WTC11 (cell line): ENCODE results near the gene CGREF1. TPM values are rescaled to one million over a fixed set of nuclear protein-coding genes. Genes with fewer than 3 reads are reported as not detected.

Experiments used
- ATAC-seq: fragments of 200-7000 bp; cut with Tn5 transposase; 2 replicates; pipeline ENCODE4 v1.10.0; 2021; ENCODE audit warnings: mild to moderate bottlenecking, moderate library complexity
- CTCF ChIA-PET: fragments of 300-600 bp; sonication (Branson Sonifier 250); formaldehyde crosslinking; loops from one replicate; lab custom pipeline; 2021; ENCODE audit warnings: antibody characterized with exemption; lab: Charles Lee
- POLR2A ChIA-PET: fragments of 350-600 bp; sonication (Branson Sonifier 250); formaldehyde crosslinking; loops from one replicate; lab custom pipeline; 2021; ENCODE audit warnings: antibody characterized with exemption; lab: Charles Lee
- DNase-seq: peaks from one replicate; pipeline ENCODE4 v3.0.0; 2021; ENCODE audit warnings: low spot score
- H3K27ac Mint-ChIP-seq: 2 replicates; pipeline ENCODE4 v1.8.0; 2021; ENCODE audit warnings: mixed read lengths
- H3K27me3 Mint-ChIP-seq: 2 replicates; pipeline ENCODE4 v1.8.0; 2021; ENCODE audit warnings: low read depth, mild to moderate bottlenecking, moderate library complexity, mixed read lengths
- H3K36me3 Mint-ChIP-seq: 2 replicates; pipeline ENCODE4 v1.8.0; 2021; ENCODE audit warnings: mixed read lengths
- H3K4me1 Mint-ChIP-seq: 2 replicates; pipeline ENCODE4 v1.8.0; 2022; ENCODE audit warnings: mixed read lengths
- H3K4me3 Mint-ChIP-seq: 2 replicates; pipeline ENCODE4 v1.8.0; 2021; ENCODE audit warnings: mild to moderate bottlenecking, moderate library complexity, mixed read lengths
- H3K9me3 Mint-ChIP-seq: 2 replicates; pipeline ENCODE4 v1.8.0; 2021; ENCODE audit warnings: mixed read lengths
- CDX4 ChIP-seq: fragments of 250-450 bp; sonication (Bioruptor Pico); IDR thresholded peaks from 2 replicates; pipeline ENCODE4 v1.9.0; 2021; ENCODE audit warnings: moderate library complexity, mild to moderate bottlenecking, inconsistent platforms, borderline replicate concordance
- FOXP1 ChIP-seq: sonication (generic); formaldehyde crosslinking; IDR thresholded peaks from 2 replicates; pipeline ENCODE4 v1.8.0; 2022; ENCODE audit warnings: missing genetic modification reagents, mild to moderate bottlenecking, moderate library complexity, borderline replicate concordance
- KAT7 ChIP-seq: sonication (generic); formaldehyde crosslinking; IDR thresholded peaks from 2 replicates; pipeline ENCODE4 v1.8.1; 2023; ENCODE audit warnings: missing genetic modification reagents, mild to moderate bottlenecking, borderline replicate concordance
- MAX ChIP-seq: sonication (generic); formaldehyde crosslinking; IDR thresholded peaks from 2 replicates; pipeline ENCODE4 v1.8.0; 2022; ENCODE audit warnings: mild to moderate bottlenecking, missing genetic modification reagents
- SOX15 ChIP-seq: fragments of 250-450 bp; sonication (Bioruptor Pico); IDR thresholded peaks from 2 replicates; pipeline ENCODE4 v1.9.0; 2021; ENCODE audit warnings: mild to moderate bottlenecking
- STAT6 ChIP-seq: sonication (generic); formaldehyde crosslinking; conservative IDR thresholded peaks from 2 replicates; pipeline ENCODE4 v1.8.1; 2023; ENCODE audit warnings: mild to moderate bottlenecking, low read depth, missing genetic modification reagents, moderate library complexity
- TEAD4 ChIP-seq: sonication (generic); formaldehyde crosslinking; IDR thresholded peaks from 2 replicates; pipeline ENCODE4 v1.8.0; 2022; ENCODE audit warnings: mild to moderate bottlenecking, missing genetic modification reagents
- ZNF281 ChIP-seq: sonication (generic); formaldehyde crosslinking; IDR thresholded peaks from 2 replicates; pipeline ENCODE4 v1.8.0; 2023; ENCODE audit warnings: mild to moderate bottlenecking, missing genetic modification reagents
- ZNF416 ChIP-seq: fragments of 250-450 bp; sonication (Bioruptor Pico); IDR thresholded peaks from 2 replicates; pipeline ENCODE4 v1.9.0; 2021; ENCODE audit warnings: mild to moderate bottlenecking, inconsistent platforms
- ZNF512 ChIP-seq: sonication (generic); formaldehyde crosslinking; IDR thresholded peaks from 2 replicates; pipeline ENCODE4 v1.8.1; 2022; ENCODE audit warnings: missing genetic modification reagents, borderline replicate concordance
- ZSCAN18 ChIP-seq: fragments of 250-450 bp; sonication (Bioruptor Pico); IDR thresholded peaks from 2 replicates; pipeline ENCODE4 v2.1.2; 2022; ENCODE audit warnings: mild to moderate bottlenecking, moderate library complexity
- total RNA-seq: library from RNA; stranded (reverse); gene quantifications from 3 replicates; pipeline ENCODE4 v1.2.3, GENCODE V29; 2021

Gene CGREF1
- total RNA-seq, 1 experiment from 2014 or later = 3.5 TPM

- no peak for TF ChIP-seq ZNF281 (CRISPR knock-in tag)
- no peak for TF ChIP-seq ZNF416 (CRISPR knock-in tag)
- no peak for TF ChIP-seq CDX4 (CRISPR knock-in tag)
- TF ChIP-seq TEAD4 (CRISPR knock-in tag) = no peak
- no peak for TF ChIP-seq FOXP1 (CRISPR knock-in tag)
Measured at GRCh38 chr2:27082773-27083409, 36.0 kb downstream of the CGREF1 start (continued).

GRCh38 chr2:27081984-27082772 is 36.8 kb downstream of the CGREF1 start:
- Mint-ChIP-seq H3K4me3 (no peak overlapping the region), H3K4me1 (peaks cover 29% of the 10 kb centered on the region), H3K27ac (no peak overlapping the region), H3K9me3 (no peaks in the 10 kb centered on the region), H3K36me3 (no peaks in the 10 kb centered on the region), H3K27me3 (peaks cover 19% of the 10 kb centered on the region)
- ChIA-PET POLR2A (interaction anchor here (0.5 to 2.6 kb wide), 2 partner anchors 10 to 248 kb away, joined by 6 to 11 read pairs; partner anchors contain the start of gene OST4), CTCF (interaction anchor here (0.6 to 6.4 kb wide), 5 partner anchors 9 to 219 kb away, joined by 3 to 50 read pairs (median 4); partner anchors contain the start of genes AGBL5 and OST4)
- no peak for DNase-seq
- ATAC-seq = no peak
- TF ChIP-seq SOX15 (CRISPR knock-in tag) (no peak), MAX (no peak), ZSCAN18 (CRISPR knock-in tag) (no peak)

- TF ChIP-seq ZNF512 (CRISPR knock-in tag) (no peak), STAT6 (CRISPR knock-in tag) (no peak), KAT7 (CRISPR knock-in tag) (no peak)
- ATAC-seq (no peak), DNase-seq (no peak)
- no peaks in the 10 kb centered on the region for H3K9me3 Mint-ChIP-seq
- no peak overlapping the region for H3K27ac Mint-ChIP-seq
- no peak overlapping the region; the same call in 1 of the 2 replicates for H3K4me3 Mint-ChIP-seq
- H3K27me3 Mint-ChIP-seq = peaks cover 24% of the 10 kb centered on the region
- H3K4me1 Mint-ChIP-seq = peaks cover 27% of the 10 kb centered on the region
- ChIA-PET POLR2A (interaction anchor here (1.0 to 1.3 kb wide), 3 partner anchors 8 to 30 kb away, joined by 3 to 5 read pairs (median 5); partner anchors contain the start of gene OST4), CTCF (interaction anchor here (0.7 to 1.7 kb wide), 13 partner anchors 9 to 234 kb away, joined by 3 to 29 read pairs (median 5); partner anchors contain the start of genes AGBL5 and OST4)
- H3K36me3 Mint-ChIP-seq = no peaks in the 10 kb centered on the region
Measured at GRCh38 chr2:27080603-27080936, 38.4 kb downstream of the CGREF1 start.
